ENCODE results near the gene TAF3.

The TAF3 gene

DNA sequence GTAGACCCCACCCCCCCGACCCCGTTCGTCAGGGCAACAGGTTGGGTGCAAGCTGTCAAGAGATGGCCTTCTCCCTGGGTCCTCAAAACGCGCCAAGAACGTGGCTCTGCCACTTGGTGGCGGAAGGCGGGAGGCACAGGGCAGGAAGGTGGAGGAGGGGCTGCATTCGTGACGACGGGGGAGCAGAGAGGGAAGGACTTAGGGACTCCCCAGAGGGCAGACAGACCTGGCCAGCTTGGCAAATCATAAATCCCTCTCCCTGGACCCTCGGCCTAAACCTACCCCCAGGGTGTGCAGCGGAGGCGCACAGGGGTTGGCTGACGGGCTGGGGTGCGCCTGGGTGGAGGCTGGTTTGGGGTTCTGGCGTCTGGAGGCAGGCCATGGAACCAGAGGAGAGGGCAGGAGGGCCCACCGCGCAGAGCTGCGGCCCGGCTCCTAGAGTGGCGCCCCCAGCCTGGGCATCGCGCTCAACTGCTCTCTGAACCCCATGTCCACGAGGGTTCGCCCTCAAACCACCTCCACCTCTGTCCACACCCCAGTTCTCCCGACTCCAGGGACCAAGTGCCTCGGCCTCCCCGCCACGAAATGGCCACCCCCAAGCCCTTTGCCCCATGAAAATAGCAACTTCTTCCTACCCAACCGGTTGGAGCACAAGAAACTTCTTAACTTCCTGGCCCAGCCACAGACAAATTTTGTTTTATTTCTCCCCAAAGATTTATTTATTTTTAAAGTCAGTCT is 225.4 kb downstream of the TAF3 start:
- no peak for TF ChIP-seq TAF1 (IDR thresholded peaks at IDR 0.05; ENCODE audit: low read depth, low read length)
- no peak for TF ChIP-seq POLR2A (IDR thresholded peaks at IDR 0.05; ENCODE audit: low read depth, low read length)
- no peak for TF ChIP-seq POLR2AphosphoS5 (IDR thresholded peaks at IDR 0.05; ENCODE audit: low read depth, low read length)
- no peak for TF ChIP-seq PAX5 (IDR thresholded peaks at IDR 0.05; ENCODE audit: insufficient read depth, low read length, severe bottlenecking)
- TF ChIP-seq POU2F2 (IDR thresholded peaks at IDR 0.05; ENCODE audit: low read depth, low read length): no peak
- no peak for TF ChIP-seq SPI1 (IDR thresholded peaks at IDR 0.05; ENCODE audit: low read depth, low read length)
- FAIRE-seq (no peak), DNase-seq (ENCODE audit: insufficient read length, low spot score) (no peak)

DNA sequence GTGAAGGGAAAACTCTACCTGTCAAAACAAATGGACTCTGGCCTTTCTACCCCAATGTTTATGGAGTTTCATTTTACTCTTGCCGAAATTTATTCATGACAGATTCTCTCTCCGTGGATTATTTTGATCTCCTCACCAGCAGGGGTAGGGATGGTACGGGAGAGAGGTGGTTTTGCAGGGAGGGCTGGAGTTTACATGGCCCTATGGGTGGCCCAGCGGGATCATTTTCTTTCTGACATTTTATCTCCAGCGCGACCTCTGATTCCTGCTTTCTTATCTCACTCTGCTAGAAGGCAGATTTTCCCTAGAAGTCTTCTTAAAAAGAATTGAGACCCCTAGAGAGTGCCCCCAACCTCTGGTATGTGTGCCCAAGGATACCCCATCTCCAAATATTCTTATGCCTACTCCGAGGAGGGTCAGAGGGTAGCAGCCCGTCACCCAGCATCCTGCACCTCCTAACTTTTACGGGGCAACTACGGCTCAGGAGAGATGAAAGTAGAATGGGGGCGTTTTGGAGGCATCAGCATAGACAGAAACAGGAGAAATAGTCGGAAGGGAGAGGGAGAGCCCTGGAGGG is 226.1 kb downstream of the TAF3 start:
- DNase-seq (ENCODE audit: insufficient read length, low spot score) (no peak), FAIRE-seq (no peak)
- no peak for TF ChIP-seq POU2F2 (IDR thresholded peaks at IDR 0.05; ENCODE audit: low read depth, low read length)
- no peak for TF ChIP-seq TAF1 (IDR thresholded peaks at IDR 0.05; ENCODE audit: low read depth, low read length)
- TF ChIP-seq SPI1 (IDR thresholded peaks at IDR 0.05; ENCODE audit: low read depth, low read length): no peak
- TF ChIP-seq POLR2A (IDR thresholded peaks at IDR 0.05; ENCODE audit: low read depth, low read length): no peak
- TF ChIP-seq POLR2AphosphoS5 (IDR thresholded peaks at IDR 0.05; ENCODE audit: low read depth, low read length): no peak
- no peak for TF ChIP-seq PAX5 (IDR thresholded peaks at IDR 0.05; ENCODE audit: insufficient read depth, low read length, severe bottlenecking)

DNA sequence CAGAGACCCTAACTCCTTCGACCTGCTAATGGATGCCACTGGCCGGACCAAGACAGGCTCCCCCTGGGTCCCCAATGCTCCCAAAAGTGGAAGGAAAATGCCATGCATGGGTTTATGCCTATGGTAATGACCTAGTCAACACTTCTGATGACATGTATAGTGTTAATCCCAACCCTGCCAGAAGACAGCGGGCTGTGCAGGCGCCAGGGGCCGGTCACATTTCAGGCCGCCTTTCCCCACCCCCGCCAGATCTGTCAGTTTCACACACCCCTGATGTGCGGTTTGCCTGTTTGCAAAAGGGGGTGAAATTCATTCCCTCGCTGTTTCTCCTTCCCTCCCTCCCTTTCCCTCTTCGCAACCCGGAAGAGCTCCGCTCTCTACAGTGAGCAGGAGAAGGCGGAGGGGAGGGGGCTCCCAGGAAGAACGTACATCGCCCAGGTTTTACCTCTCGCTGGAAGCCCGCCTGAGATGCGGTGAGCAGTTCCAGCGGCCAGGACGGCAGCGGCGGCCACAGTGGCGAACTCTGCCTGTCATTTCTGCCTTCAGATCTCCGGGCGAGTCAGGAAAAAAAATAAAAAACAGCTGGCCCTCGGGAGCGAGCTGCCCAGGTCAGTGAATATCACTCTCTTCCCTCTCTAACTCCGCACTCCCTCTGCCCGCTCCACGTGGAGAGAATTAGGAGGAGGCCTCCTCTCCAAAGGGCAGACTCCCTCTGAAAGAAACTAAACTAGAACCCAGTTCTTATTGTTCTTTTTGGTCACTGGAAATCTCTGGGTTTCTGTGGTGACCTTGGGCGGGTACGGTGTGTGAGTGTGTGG is 226.8 kb downstream of the TAF3 start:
- TF ChIP-seq SPI1 (IDR thresholded peaks at IDR 0.05; ENCODE audit: low read depth, low read length) (no peak), POU2F2 (IDR thresholded peaks at IDR 0.05; ENCODE audit: low read depth, low read length) (no peak), POLR2A (IDR thresholded peaks at IDR 0.05; ENCODE audit: low read depth, low read length) (no peak), POLR2AphosphoS5 (IDR thresholded peaks at IDR 0.05; ENCODE audit: low read depth, low read length) (no peak), TAF1 (IDR thresholded peaks at IDR 0.05; ENCODE audit: low read depth, low read length) (no peak)
- FAIRE-seq (peak; percentile 73), DNase-seq (ENCODE audit: insufficient read length, low spot score) (no peak)

DNA sequence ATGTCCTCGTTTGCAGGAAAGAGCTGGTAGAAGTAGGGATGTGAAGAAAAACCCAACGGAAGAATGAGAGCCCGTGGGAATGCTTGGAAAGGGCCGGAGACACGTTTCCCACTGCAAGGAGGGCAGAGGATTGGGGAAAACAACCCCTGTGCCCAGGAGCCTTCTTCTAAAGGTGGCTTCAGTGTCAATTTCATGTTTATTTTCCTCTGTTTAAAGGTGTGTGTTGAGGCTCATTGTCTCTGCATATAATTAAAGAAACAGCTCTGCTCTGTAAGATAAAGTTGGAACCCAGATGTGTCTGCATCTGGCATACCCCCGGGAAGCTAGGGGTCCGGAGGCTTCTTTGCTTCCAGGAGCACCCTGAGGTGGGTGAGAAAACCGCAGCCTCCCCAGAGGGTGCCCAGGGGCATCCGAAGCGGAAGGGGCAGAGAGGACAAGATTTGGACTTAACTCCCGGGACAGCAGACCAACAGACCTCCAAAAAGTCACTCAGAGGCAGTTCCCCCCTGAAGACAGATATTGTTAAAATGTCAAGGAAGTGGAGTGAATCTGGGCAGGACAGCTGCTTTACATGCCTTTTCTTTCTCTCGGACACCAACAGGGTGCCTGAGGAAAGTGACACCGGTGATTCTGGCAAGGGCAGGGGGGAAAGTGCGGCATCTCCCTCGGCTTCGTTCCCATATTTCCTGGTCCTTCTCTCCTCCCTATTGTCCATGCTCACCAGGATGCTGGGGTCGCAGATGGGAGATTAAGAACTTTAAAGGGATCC is 227.6 kb downstream of the TAF3 start:
- DNase-seq (ENCODE audit: insufficient read length, low spot score) (no peak), FAIRE-seq (no peak)
- TF ChIP-seq POLR2A (IDR thresholded peaks at IDR 0.05; ENCODE audit: low read depth, low read length) (no peak), POLR2AphosphoS5 (IDR thresholded peaks at IDR 0.05; ENCODE audit: low read depth, low read length) (no peak), POU2F2 (IDR thresholded peaks at IDR 0.05; ENCODE audit: low read depth, low read length) (no peak), SPI1 (IDR thresholded peaks at IDR 0.05; ENCODE audit: low read depth, low read length) (no peak), PAX5 (IDR thresholded peaks at IDR 0.05; ENCODE audit: insufficient read depth, low read length, severe bottlenecking) (no peak), TAF1 (IDR thresholded peaks at IDR 0.05; ENCODE audit: low read depth, low read length) (no peak)

DNA sequence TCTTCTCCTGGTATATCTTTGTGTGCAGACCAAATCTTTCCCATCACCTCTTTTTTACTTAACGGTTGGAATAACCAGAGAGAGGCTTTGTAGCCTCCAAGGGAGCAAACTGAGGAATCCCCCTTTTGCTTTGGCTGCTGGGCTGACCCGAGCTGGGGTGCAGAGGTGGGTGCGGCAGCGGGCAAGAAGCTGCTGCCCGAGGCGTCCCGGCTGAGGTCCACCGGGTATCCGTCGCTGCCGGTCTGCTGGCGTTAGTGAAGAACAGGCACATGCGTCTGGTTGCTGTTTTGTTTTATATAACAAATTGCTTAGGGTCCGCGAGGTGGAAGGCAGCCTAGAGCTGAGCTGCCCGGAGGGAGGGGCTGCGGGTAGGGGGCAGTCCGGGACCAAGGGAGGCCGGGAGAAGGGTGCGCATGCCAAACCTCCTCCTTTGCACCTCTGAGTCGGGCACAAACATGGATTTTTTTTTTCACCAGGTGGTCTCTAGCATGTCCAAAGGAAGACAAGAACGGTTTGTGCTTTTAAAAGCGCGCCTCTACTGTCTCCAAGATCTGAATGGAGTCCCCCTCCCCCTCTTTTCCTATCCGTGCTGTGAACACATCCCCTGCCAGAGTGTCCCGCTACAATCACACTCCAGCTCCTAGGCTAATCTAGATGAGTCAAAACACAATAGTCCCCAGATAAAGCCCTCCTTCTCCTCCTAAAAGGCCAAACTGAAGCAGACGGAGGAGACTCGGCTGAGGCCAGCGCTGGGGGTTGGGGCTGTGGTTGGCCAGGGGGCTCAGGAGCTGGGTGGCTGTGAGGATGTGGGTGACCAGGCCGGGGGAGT is 229.4 kb downstream of the TAF3 start:
- DNase-seq (ENCODE audit: insufficient read length, low spot score) (no peak), FAIRE-seq (no peak)
- TF ChIP-seq POLR2AphosphoS5 (IDR thresholded peaks at IDR 0.05; ENCODE audit: low read depth, low read length): no peak
- no peak for TF ChIP-seq TAF1 (IDR thresholded peaks at IDR 0.05; ENCODE audit: low read depth, low read length)
- no peak for TF ChIP-seq SPI1 (IDR thresholded peaks at IDR 0.05; ENCODE audit: low read depth, low read length)
- no peak for TF ChIP-seq PAX5 (IDR thresholded peaks at IDR 0.05; ENCODE audit: insufficient read depth, low read length, severe bottlenecking)

DNA sequence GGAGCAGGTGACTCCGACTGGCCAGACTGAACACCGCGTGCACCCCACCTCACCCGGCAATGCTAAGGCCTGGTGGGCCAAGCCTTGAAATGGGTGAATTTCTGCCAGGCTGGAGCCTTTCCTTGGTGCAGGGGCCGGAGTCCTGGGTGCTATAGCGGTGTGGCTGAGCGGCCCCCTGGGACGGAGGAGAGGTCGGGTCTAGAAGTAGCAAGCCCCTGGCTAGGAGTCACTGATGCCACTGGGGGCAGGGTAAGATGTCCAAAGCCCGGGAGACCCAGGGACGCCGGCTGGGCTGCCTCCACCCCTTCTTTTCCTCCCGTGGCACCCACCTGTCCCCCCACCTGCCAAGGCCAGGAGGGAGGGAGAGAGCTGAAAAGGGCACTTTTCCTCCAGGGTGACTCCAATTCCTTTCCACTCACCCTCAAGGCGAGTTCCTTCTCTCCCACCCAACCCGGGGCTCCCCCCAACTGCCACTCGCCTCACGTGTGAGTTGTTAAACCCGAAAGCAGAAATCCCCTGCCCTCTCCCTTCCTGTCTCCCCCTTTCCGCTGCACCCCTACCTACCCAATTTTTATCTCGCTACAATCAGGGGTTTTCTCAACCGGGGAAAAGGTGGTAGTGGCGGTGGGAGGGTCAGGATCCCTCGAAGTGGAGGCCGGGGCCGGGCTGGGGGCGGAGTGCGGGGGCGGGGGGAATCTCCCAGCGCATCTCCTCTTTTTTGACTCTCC is 230.1 kb downstream of the TAF3 start:
- FAIRE-seq: no peak
- DNase-seq (ENCODE audit: insufficient read length, low spot score): no peak
- TF ChIP-seq PAX5 (IDR thresholded peaks at IDR 0.05; ENCODE audit: insufficient read depth, low read length, severe bottlenecking) (no peak), TAF1 (IDR thresholded peaks at IDR 0.05; ENCODE audit: low read depth, low read length) (no peak), POU2F2 (IDR thresholded peaks at IDR 0.05; ENCODE audit: low read depth, low read length) (no peak)

DNA sequence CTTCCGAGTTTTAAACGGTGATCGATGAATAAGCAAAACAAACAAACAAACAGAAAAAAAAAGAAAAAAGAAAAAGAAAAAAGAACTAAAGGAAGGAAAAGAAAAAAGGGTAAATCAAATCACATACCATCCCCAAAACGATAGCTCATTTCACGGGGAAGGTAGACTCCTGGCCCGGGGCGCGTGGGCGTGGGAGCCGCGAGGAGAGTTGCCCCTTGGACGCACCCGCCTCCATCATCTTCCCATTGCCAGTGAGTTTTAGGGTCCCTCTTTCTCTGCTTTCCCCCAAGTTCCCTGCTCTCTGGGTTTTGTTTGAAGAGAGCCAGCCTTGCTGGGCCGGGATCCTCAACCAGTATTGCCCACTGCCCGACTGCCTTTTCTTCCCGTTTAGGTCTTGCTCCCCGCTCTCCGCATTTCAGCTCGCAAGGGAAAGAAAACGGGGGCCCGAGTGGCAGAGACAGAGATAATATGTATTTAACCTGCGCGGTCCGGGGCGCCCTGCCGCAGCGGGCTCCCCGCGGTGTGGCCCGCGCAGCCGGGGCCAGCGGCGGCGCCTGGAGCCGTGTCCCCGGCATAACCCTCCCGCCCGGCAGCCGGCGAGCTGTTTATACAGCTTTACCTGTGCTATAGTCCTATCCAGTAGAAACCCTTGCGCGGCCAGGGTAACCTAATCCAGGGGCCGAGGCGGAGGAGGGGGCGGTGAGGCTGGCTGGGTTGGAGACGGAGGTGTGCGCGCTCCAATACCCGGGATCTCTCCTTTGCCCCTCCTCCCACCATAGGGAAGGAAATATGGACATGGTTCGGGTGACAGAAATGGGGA is 230.9 kb downstream of the TAF3 start:
- FAIRE-seq: peak; percentile 13
- TF ChIP-seq POU2F2 (IDR thresholded peaks at IDR 0.05; ENCODE audit: low read depth, low read length) (no peak), TAF1 (IDR thresholded peaks at IDR 0.05; ENCODE audit: low read depth, low read length) (no peak), POLR2AphosphoS5 (IDR thresholded peaks at IDR 0.05; ENCODE audit: low read depth, low read length) (no peak), PAX5 (IDR thresholded peaks at IDR 0.05; ENCODE audit: insufficient read depth, low read length, severe bottlenecking) (no peak), SPI1 (IDR thresholded peaks at IDR 0.05; ENCODE audit: low read depth, low read length) (no peak), POLR2A (IDR thresholded peaks at IDR 0.05; ENCODE audit: low read depth, low read length) (no peak)
- DNase-seq (ENCODE audit: insufficient read length, low spot score): no peak
